Glutamatergic neuron (in vitro differentiated cells): ENCODE measurements around the gene LRRC14B. TPM values are rescaled to one million over a fixed set of nuclear protein-coding genes. Genes with fewer than 3 reads are reported as not detected.

Experiments
- DNase-seq: peaks from one replicate; pipeline ENCODE4 v3.0.0; 2022
- H3K27ac Mint-ChIP-seq: one replicate; pipeline ENCODE4 v1.8.0; 2020; ENCODE audit warnings: mild to moderate bottlenecking, mixed read lengths, inconsistent platforms; ENCODE audit not compliant: unreplicated experiment
- H3K27me3 Mint-ChIP-seq: one replicate; pipeline ENCODE4 v1.8.0; 2020; ENCODE audit warnings: mild to moderate bottlenecking, moderate library complexity, mixed read lengths, inconsistent platforms; ENCODE audit not compliant: unreplicated experiment
- H3K36me3 Mint-ChIP-seq: one replicate; pipeline ENCODE4 v1.8.0; 2020; ENCODE audit warnings: mild to moderate bottlenecking, mixed read lengths, inconsistent platforms; ENCODE audit not compliant: unreplicated experiment
- H3K4me1 Mint-ChIP-seq: one replicate; pipeline ENCODE4 v1.8.0; 2020; ENCODE audit warnings: mild to moderate bottlenecking, low read depth, mixed read lengths, inconsistent platforms; ENCODE audit not compliant: unreplicated experiment
- H3K4me3 Mint-ChIP-seq: one replicate; pipeline ENCODE4 v1.8.0; 2020; ENCODE audit warnings: mild to moderate bottlenecking, mixed read lengths, inconsistent platforms; ENCODE audit not compliant: unreplicated experiment
- H3K9me3 Mint-ChIP-seq: one replicate; pipeline ENCODE4 v1.8.0; 2020; ENCODE audit warnings: mild to moderate bottlenecking, moderate library complexity, mixed read lengths, inconsistent platforms; ENCODE audit not compliant: unreplicated experiment
- total RNA-seq: library from RNA; stranded (reverse); fragmentation: NEBNext Ultra II Directional; extraction: Animal tissue kit (Norgen Biotek cat#: 25700); gene quantifications from one replicate; pipeline ENCODE4 v1.2.1, GENCODE V29; 2021; ENCODE audit not compliant: unreplicated experiment
- TF ChIP-seq, protein P1 (sequence below): fragments of 200-600 bp; sonication (generic); IDR thresholded peaks from one replicate; pipeline ENCODE4 v1.5.0; 2021; ENCODE audit not compliant: partially characterized antibody, unreplicated experiment

Gene LRRC14B
- total RNA-seq, 1 donor from 2014 or later: not detected

- TF ChIP-seq, protein P1, sequence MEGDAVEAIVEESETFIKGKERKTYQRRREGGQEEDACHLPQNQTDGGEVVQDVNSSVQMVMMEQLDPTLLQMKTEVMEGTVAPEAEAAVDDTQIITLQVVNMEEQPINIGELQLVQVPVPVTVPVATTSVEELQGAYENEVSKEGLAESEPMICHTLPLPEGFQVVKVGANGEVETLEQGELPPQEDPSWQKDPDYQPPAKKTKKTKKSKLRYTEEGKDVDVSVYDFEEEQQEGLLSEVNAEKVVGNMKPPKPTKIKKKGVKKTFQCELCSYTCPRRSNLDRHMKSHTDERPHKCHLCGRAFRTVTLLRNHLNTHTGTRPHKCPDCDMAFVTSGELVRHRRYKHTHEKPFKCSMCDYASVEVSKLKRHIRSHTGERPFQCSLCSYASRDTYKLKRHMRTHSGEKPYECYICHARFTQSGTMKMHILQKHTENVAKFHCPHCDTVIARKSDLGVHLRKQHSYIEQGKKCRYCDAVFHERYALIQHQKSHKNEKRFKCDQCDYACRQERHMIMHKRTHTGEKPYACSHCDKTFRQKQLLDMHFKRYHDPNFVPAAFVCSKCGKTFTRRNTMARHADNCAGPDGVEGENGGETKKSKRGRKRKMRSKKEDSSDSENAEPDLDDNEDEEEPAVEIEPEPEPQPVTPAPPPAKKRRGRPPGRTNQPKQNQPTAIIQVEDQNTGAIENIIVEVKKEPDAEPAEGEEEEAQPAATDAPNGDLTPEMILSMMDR: no peak
- H3K4me3 Mint-ChIP-seq: no peak overlapping the region
- H3K27me3 Mint-ChIP-seq: peaks cover 9% of the 10 kb centered on the region
- DNase-seq: peak; percentile 13
- peaks cover 4% of the 10 kb centered on the region for H3K4me1 Mint-ChIP-seq
- no peak overlapping the region for H3K27ac Mint-ChIP-seq
- H3K36me3 Mint-ChIP-seq: no peaks in the 10 kb centered on the region
- peaks cover 9% of the 10 kb centered on the region for H3K9me3 Mint-ChIP-seq
Observed at GRCh38 chr5:171801-172331, 19.4 kb upstream of the LRRC14B start.

DNA sequence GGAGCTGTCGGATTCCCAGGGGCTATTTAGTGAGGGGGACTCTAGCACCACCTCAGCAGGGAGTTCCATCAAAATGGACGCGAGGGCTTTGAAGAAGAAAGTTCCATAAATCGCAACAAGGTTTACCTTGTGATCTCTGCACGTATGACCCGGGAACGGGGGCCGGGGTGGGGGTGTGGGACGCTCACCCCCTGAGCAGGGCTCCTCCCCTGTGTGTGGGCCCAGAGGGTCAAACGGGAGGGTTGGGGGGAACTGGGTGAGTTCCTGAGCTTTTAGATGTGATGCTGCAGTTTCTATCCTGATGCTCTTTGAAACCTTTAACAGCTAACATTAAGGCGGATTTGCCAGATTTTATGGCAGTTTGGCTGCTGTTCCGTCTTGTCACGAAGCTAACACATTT lies 18.9 kb upstream of the LRRC14B start:
- Mint-ChIP-seq H3K27me3 (peaks cover 9% of the 10 kb centered on the region), H3K4me1 (peaks cover 4% of the 10 kb centered on the region), H3K36me3 (no peaks in the 10 kb centered on the region), H3K4me3 (no peak overlapping the region), H3K27ac (no peak overlapping the region), H3K9me3 (peaks cover 9% of the 10 kb centered on the region)
- TF ChIP-seq, protein P1: no peak
- DNase-seq: no peak

GRCh38 chr5:172841-173251 lies 18.4 kb upstream of the LRRC14B start:
- H3K9me3 Mint-ChIP-seq: peaks cover 9% of the 10 kb centered on the region
- H3K36me3 Mint-ChIP-seq: no peaks in the 10 kb centered on the region
- DNase-seq: no peak
- no peak overlapping the region for H3K4me3 Mint-ChIP-seq
- TF ChIP-seq, protein P1: no peak
- H3K27me3 Mint-ChIP-seq: peaks cover 9% of the 10 kb centered on the region
- no peak overlapping the region for H3K27ac Mint-ChIP-seq
- H3K4me1 Mint-ChIP-seq: peaks cover 4% of the 10 kb centered on the region

- peaks cover 8% of the 10 kb centered on the region for H3K9me3 Mint-ChIP-seq
- no peaks in the 10 kb centered on the region for H3K4me1 Mint-ChIP-seq
- TF ChIP-seq, protein P1: no peak
- H3K27ac Mint-ChIP-seq: peak overlapping the region; percentile 19
- peak; percentile 8 for DNase-seq
- H3K27me3 Mint-ChIP-seq: peaks cover 8% of the 10 kb centered on the region
- no peak overlapping the region for H3K4me3 Mint-ChIP-seq
- no peaks in the 10 kb centered on the region for H3K36me3 Mint-ChIP-seq
Observed at GRCh38 chr5:173392-174290, 17.7 kb upstream of the LRRC14B start.

- no peak for DNase-seq
- Mint-ChIP-seq H3K27me3 (peaks cover 6% of the 10 kb centered on the region), H3K27ac (no peak overlapping the region), H3K4me3 (no peak overlapping the region), H3K36me3 (no peaks in the 10 kb centered on the region), H3K9me3 (peaks cover 8% of the 10 kb centered on the region), H3K4me1 (no peaks in the 10 kb centered on the region)
- TF ChIP-seq, protein P1: no peak
Observed at GRCh38 chr5:174291-174600, 17.0 kb upstream of the LRRC14B start.
